CD14-positive monocyte (primary cell): ENCODE results near the gene PLXNB3. TPM values are rescaled to one million over a fixed set of nuclear protein-coding genes. Genes with fewer than 3 reads are reported as not detected.
A peak's percentile ranks its signal among the peaks of the same experiment; 100 is the strongest.
"Not testable (repeated sequence)": the region's sequence is repeated elsewhere in the genome, so short reads cannot be mapped to it uniquely, and the experiment has no call there.

ENCODE experiments used
- DNase-seq, 3 donors: peaks; one replicate each; pipeline ENCODE4 v3.0.0-alpha.2; 2011 to 2022
- H2AFZ ChIP-seq: 2 replicates; pipeline ENCODE4 v1.6.0; 2012; ENCODE audit warnings: mild to moderate bottlenecking, low read depth, low read length, inconsistent platforms; ENCODE audit not compliant: insufficient read depth, poor library complexity, severe bottlenecking
- H3K27ac ChIP-seq, 2 donors: 1 replicate in 1 of 2; 2 replicates in 1 of 2; pipeline ENCODE4 v1.5.1; 2012 to 2013; ENCODE audit warnings: low read length in 2 of 2, control low read depth in 1 of 2, inconsistent platforms in 1 of 2, low read depth in 1 of 2, mild to moderate bottlenecking in 1 of 2
- H3K27me3 ChIP-seq, 2 donors: one replicate each; pipeline versions ENCODE4 v1.6.0 to v1.6.1; 2011 to 2013; ENCODE audit warnings: low read length in 2 of 2; ENCODE audit not compliant: control insufficient read depth in 2 of 2, insufficient read depth in 2 of 2
- H3K36me3 ChIP-seq, 2 donors: replicated peaks in 1 of 2; 1 replicate in 1 of 2; 2 replicates in 1 of 2; pipeline versions ENCODE4 v1.5.1 to v1.6.1; 2012 to 2013; ENCODE audit warnings: low read length in 2 of 2, control low read depth in 1 of 2, inconsistent platforms in 1 of 2, mild to moderate bottlenecking in 1 of 2; ENCODE audit not compliant: insufficient read depth in 2 of 2, control insufficient read depth in 1 of 2
- H3K4me1 ChIP-seq, 2 donors: 1 replicate in 1 of 2; 2 replicates in 1 of 2; pipeline versions ENCODE4 v1.5.1 to v1.6.1; 2012 to 2013; ENCODE audit warnings: low read length in 2 of 2, control low read depth in 1 of 2, inconsistent platforms in 1 of 2, mild to moderate bottlenecking in 1 of 2, moderate library complexity in 1 of 2; ENCODE audit not compliant: insufficient read depth in 2 of 2, control insufficient read depth in 1 of 2
- H3K4me2 ChIP-seq: replicated peaks from 2 replicates; pipeline ENCODE3; 2012; ENCODE audit warnings: low read length, moderate library complexity, mild to moderate bottlenecking; ENCODE audit not compliant: poor library complexity, severe bottlenecking; ENCODE audit errors: extremely low read depth
- H3K4me3 ChIP-seq, 3 experiments: fragments of 200-600 bp in 1 of 3; sonication (generic) in 1 of 3; replicated peaks in 1 of 3; 1 replicate in 2 of 3; 2 replicates in 1 of 3; pipeline ENCODE4 v1.5.1; 2011 to 2013; ENCODE audit warnings: low read length in 3 of 3, mild to moderate bottlenecking in 3 of 3, control low read depth in 2 of 3, low read depth in 2 of 3, inconsistent platforms in 1 of 3, moderate library complexity in 1 of 3
- H3K79me2 ChIP-seq: 2 replicates; pipeline ENCODE4 v1.6.0; 2012; ENCODE audit warnings: mild to moderate bottlenecking, control low read depth, inconsistent platforms, low read length, moderate library complexity; ENCODE audit not compliant: insufficient read depth
- H3K9ac ChIP-seq: 2 replicates; pipeline ENCODE4 v1.6.0; 2017; ENCODE audit warnings: low read length, mild to moderate bottlenecking; ENCODE audit not compliant: insufficient read depth, poor library complexity, severe bottlenecking
- H3K9me3 ChIP-seq, 2 donors: replicated peaks in 1 of 2; 1 replicate in 1 of 2; 2 replicates in 1 of 2; pipeline versions ENCODE4 v1.5.1 to v1.6.1; 2012 to 2013; ENCODE audit warnings: low read length in 2 of 2, control low read depth in 1 of 2; ENCODE audit not compliant: control insufficient read depth in 1 of 2, insufficient read depth in 1 of 2
- H4K20me1 ChIP-seq: 2 replicates; pipeline ENCODE4 v1.6.0; 2012; ENCODE audit warnings: mild to moderate bottlenecking, low read length, control low read depth, moderate library complexity; ENCODE audit not compliant: insufficient read depth
- H3K27ac Mint-ChIP-seq, 7 donors: one replicate each; pipeline ENCODE4 v1.8.0; 2020; ENCODE audit warnings: mild to moderate bottlenecking in 7 of 7, mixed read lengths in 7 of 7, moderate library complexity in 6 of 7, inconsistent platforms in 2 of 7
- H3K27me3 Mint-ChIP-seq, 3 donors: one replicate each; pipeline ENCODE4 v1.8.0; 2021 to 2022; ENCODE audit warnings: low read depth in 3 of 3, mild to moderate bottlenecking in 3 of 3, mixed read lengths in 3 of 3, moderate library complexity in 3 of 3, inconsistent platforms in 1 of 3
- H3K36me3 Mint-ChIP-seq, 2 donors: one replicate each; pipeline ENCODE4 v1.8.0; 2020; ENCODE audit warnings: mixed read lengths in 2 of 2, inconsistent platforms in 1 of 2, mild to moderate bottlenecking in 1 of 2
- H3K4me1 Mint-ChIP-seq: one replicate; pipeline ENCODE4 v1.8.0; 2020; ENCODE audit warnings: mild to moderate bottlenecking, mixed read lengths
- H3K4me3 Mint-ChIP-seq, 2 donors: one replicate each; pipeline ENCODE4 v1.8.0; 2020; ENCODE audit warnings: mild to moderate bottlenecking in 2 of 2, mixed read lengths in 2 of 2, moderate library complexity in 1 of 2
- H3K9me3 Mint-ChIP-seq, 7 donors: one replicate each; pipeline ENCODE4 v1.8.0; 2020 to 2022; ENCODE audit warnings: mixed read lengths in 7 of 7, mild to moderate bottlenecking in 6 of 7, moderate library complexity in 6 of 7, inconsistent platforms in 2 of 7
- WGBS: methylation state at CpG from one replicate; pipeline ENCODE4 v1.1.5; 2013; ENCODE audit warnings: missing lambda C conversion rate; ENCODE audit not compliant: insufficient coverage; 5-methylcytosine and 5-hydroxymethylcytosine counted together
- intact Hi-C, 2 donors: fragments of 100-400 bp; cut with micrococcal nuclease; formaldehyde crosslinking; loops; one replicate each; pipeline versions ENCODE4 v1.15.0 to v1.15.1; 2023
- polyA plus RNA-seq, 3 donors: library from polyadenylated mRNA; depleted of rRNA in 1 of 3; unstranded in 2 of 3; stranded (reverse) in 1 of 3; fragments of 300-500 nt in 2 of 3; fragments of >200 nt in 1 of 3; fragmentation: Illumina TruSeq in 2 of 3; gene quantifications; 1 replicate in 2 of 3; 2 replicates in 1 of 3; pipeline ENCODE4 v1.2.3, GENCODE V29; 2012 to 2021
- TF ChIP-seq, protein P1 (sequence below): fragments of 200-600 bp; IDR thresholded peaks from one replicate; pipeline ENCODE4 v1.8.0; 2022; ENCODE audit warnings: antibody characterized with exemption, mild to moderate bottlenecking

PLXNB3 gene
- polyA plus RNA-seq, 3 donors, result not detected

GRCh38 chrX:153816831-153817690 is 53.0 kb downstream of the PLXNB3 start:
- no peak overlapping the region for H3K27ac ChIP-seq
- intact Hi-C loops, result no loop called here
- peaks cover 11 to 39% of the 10 kb centered on the region in 2 donors for H3K27me3 ChIP-seq
- no peak for DNase-seq
- no peak overlapping the region for H3K9ac ChIP-seq
- Mint-ChIP-seq H3K27ac (no peak overlapping the region), H3K4me1 (peaks cover 15% of the 10 kb centered on the region), H3K4me3 (peak overlapping the region in 1 of 2 donors; percentile 71), H3K9me3 (peaks cover 0 to 13% (median 0%) of the 10 kb centered on the region in 7 donors), H3K36me3 (no peaks in the 10 kb centered on the region), H3K27me3 (peaks cover 40 to 78% (median 77%) of the 10 kb centered on the region in 3 donors)
- H3K9me3 ChIP-seq, result peaks cover 0 to 5% of the 10 kb centered on the region in 2 donors
- no peaks in the 10 kb centered on the region for H3K79me2 ChIP-seq
- H4K20me1 ChIP-seq, result no peaks in the 10 kb centered on the region
- TF ChIP-seq, protein P1, sequence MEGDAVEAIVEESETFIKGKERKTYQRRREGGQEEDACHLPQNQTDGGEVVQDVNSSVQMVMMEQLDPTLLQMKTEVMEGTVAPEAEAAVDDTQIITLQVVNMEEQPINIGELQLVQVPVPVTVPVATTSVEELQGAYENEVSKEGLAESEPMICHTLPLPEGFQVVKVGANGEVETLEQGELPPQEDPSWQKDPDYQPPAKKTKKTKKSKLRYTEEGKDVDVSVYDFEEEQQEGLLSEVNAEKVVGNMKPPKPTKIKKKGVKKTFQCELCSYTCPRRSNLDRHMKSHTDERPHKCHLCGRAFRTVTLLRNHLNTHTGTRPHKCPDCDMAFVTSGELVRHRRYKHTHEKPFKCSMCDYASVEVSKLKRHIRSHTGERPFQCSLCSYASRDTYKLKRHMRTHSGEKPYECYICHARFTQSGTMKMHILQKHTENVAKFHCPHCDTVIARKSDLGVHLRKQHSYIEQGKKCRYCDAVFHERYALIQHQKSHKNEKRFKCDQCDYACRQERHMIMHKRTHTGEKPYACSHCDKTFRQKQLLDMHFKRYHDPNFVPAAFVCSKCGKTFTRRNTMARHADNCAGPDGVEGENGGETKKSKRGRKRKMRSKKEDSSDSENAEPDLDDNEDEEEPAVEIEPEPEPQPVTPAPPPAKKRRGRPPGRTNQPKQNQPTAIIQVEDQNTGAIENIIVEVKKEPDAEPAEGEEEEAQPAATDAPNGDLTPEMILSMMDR, result no peak
- H2AFZ ChIP-seq, result no peak overlapping the region
- H3K36me3 ChIP-seq, result no peaks in the 10 kb centered on the region
- 100% methylated on average over 4 of the region's 25 CpGs for WGBS
- peaks cover 3 to 10% of the 10 kb centered on the region in 2 donors for H3K4me1 ChIP-seq
- H3K4me2 ChIP-seq, result no peak overlapping the region
- no peak overlapping the region for H3K4me3 ChIP-seq

DNA sequence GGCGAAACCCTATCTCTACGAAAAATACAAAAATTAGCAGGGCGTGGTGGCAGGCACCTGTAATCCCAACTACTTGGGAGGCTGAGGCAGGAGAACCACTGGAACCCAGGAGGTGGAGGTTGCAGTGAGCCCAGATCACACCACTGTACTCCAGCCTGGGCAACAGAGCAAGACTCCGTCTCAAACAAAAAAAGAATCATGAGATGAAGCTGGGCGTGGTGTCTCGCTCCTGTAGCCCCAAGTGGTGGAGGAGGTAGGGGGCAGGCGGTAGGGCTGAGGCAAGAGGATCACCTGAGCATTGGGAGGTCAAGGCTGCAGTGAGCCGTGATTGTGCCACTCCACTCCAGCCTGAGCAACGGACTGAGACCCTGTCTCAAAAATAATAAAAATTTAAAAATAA is 54.0 kb downstream of the PLXNB3 start:
- peaks cover 3 to 10% of the 10 kb centered on the region in 2 donors for H3K4me1 ChIP-seq
- H3K9ac ChIP-seq, H3K27ac ChIP-seq, H2AFZ ChIP-seq, H3K36me3 ChIP-seq, intact Hi-C loops, H3K4me3 ChIP-seq, H3K9me3 ChIP-seq, H3K27ac Mint-ChIP-seq, DNase-seq, H3K79me2 ChIP-seq, H3K4me2 ChIP-seq, H4K20me1 ChIP-seq, H3K36me3 Mint-ChIP-seq: not testable (repeated sequence)
- peak overlapping the region in 1 of 2 donors; percentile 71 for H3K4me3 Mint-ChIP-seq
- WGBS, result no CpG with 5 or more reads among the region's 9 CpGs
- H3K27me3 Mint-ChIP-seq, result peaks cover 31 to 78% (median 77%) of the 10 kb centered on the region in 3 donors
- H3K9me3 Mint-ChIP-seq, result peaks cover 0 to 13% (median 0%) of the 10 kb centered on the region in 7 donors
- H3K27me3 ChIP-seq, result peaks cover 15 to 44% of the 10 kb centered on the region in 2 donors
- H3K4me1 Mint-ChIP-seq, result peaks cover 15% of the 10 kb centered on the region
